ENCODE results near the gene CLEC19A.
"Not testable (repeated sequence)": the region's sequence is repeated elsewhere in the genome, so short reads cannot be mapped to it uniquely, and the experiment has no call there.

CLEC19A gene

DNA sequence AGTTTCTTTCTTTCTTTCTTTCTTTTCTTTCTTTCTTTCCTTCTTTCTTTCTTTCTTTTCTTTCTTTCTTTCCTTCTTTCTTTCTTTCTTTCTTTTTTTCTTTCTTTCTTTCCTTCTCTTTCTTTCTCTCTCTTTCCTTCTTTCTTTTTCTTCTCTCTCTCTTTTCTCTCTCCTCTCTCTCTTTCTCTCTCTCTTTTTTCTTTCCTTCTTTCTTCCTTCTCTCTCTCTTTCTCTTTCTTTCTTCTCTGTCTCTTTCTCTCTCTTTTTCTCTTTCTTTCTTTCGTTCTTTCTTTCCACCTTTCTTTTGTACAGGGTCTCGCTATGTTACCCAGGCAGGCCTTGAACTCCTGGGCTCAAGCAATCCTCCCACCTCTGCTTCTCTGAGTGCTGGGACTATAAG is 35.7 kb downstream of the CLEC19A start:
- DNase-seq (ENCODE audit: low read depth in 3 of 3, low spot score in 1 of 3): not testable (repeated sequence)

DNA sequence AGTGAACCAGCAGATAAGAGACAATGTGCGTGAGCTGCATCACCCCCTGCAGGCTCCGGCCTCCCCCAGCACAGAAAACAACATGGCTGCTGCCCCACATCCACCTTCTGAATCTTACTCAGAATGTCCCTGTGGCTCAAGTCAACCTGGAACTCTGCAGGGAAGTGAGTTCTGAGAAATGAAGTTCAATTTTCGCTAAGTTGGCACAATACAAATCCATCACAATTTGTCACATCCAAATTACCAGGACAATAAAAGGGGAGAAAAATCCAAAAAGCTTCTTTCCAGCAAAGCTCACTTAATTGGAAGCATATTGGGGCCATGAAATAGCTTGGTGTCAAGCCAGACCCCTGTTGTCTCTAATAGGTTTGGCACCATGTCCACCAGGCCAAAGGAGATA is 38.1 kb downstream of the CLEC19A start:
- no peak for DNase-seq (ENCODE audit: low read depth in 3 of 3, low spot score in 1 of 3)

DNA sequence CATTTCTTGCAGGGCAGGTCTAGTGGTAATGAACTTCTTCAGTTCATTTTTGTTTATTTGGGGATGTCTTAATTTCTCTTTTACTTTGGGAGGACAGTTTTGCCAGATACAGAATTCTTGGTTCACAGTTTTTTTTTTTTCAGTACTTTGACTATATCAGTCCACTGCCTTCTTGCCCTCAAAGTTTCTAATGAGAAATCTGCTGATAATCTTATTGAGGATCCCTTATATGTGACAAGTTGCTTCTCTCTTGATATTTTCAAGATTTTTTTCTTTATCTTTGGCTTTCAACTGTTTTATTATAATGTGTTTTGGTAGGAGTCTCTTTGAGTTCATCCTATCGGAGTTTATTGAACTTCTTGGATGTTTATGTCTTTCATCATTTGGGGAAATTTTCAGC is 42.8 kb downstream of the CLEC19A start:
- DNase-seq (ENCODE audit: low read depth in 3 of 3, low spot score in 1 of 3): no peak

DNA sequence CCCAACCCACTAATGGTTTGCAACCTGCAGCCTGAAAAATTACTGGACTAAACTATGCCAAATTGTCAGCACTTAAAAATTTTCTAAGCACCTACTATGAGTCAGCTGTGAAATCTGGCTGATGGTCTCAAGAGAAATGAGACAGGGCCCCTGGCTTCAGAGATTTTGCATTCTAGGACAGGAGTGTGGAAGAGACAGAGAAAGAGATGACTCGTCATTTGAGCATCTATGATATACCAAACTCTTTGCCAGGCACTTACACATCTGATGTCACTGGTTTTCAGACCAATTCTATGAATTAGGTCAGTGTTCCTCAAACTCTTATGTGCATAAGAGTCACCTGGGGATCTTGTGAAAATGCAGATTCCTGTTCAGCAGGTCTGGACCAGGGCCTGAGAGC is 44.4 kb downstream of the CLEC19A start:
- DNase-seq (ENCODE audit: low read depth in 3 of 3, low spot score in 1 of 3): no peak

DNA sequence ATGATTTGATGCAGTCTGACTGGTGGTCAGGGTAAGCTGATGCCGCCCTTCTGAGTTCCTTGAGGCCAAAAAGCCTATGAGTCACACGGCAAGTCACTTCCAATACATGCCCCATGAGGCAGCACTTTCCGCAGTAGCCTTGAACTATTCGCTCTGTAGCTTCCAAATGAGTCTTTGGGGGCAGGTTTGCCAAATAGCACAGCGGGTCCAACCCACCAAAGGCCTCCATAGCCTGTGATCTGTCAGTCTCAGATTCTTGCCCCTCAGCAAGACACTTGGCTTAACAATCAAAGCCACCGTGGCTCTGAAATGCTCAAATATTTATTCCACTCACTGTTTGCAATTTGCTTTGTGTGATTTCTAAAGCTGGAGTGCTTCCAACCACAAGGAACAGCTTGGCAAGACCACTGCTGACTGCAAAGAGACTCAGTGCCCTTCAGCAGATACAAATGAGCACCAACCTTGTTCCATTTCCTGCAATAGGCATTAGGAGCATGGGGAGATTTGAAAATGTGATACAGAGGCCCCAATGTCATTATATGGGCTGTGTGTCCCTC is 45.4 kb downstream of the CLEC19A start:
- DNase-seq (ENCODE audit: low read depth in 3 of 3, low spot score in 1 of 3): no peak

DNA sequence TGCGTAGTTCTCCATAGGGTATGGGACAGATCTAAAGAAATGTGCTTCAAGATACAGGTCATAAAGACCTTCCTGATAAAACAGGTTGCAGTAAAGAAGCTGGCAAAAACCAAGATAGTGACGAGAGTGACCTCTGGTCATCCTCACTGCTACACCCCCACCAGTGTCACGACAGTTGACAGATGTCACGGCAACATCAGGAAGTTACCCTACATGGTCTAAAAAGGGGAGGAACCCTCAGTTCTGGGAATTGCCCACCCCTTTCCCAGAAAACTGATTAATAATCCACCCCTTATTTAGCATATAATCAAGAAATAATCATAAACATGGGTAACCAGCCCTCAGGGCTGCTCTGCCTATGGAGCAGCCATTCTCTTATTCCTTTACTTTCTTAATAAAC is 46.3 kb downstream of the CLEC19A start:
- no peak for DNase-seq (ENCODE audit: low read depth in 3 of 3, low spot score in 1 of 3)

DNA sequence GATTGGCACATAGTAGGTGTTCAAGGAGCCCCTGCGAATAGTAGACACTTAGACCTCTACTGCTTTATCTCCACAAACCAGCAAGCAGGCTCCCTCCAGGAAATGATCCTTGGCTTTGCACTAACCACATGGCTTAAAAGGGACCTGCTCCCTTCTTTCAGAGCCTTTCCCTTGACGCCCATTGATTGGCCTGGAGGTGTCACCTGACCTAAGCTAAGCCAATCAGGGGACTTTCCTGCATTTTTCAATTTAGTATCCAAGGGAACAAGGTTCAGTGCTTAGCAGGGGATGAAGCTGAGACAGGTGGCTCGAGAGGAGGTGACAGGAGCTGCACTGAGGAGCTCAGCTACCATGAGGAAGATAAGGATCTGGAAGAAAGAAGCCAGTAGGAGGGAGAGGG is 52.8 kb downstream of the CLEC19A start:
- DNase-seq (ENCODE audit: low read depth in 3 of 3, low spot score in 1 of 3): no peak

DNA sequence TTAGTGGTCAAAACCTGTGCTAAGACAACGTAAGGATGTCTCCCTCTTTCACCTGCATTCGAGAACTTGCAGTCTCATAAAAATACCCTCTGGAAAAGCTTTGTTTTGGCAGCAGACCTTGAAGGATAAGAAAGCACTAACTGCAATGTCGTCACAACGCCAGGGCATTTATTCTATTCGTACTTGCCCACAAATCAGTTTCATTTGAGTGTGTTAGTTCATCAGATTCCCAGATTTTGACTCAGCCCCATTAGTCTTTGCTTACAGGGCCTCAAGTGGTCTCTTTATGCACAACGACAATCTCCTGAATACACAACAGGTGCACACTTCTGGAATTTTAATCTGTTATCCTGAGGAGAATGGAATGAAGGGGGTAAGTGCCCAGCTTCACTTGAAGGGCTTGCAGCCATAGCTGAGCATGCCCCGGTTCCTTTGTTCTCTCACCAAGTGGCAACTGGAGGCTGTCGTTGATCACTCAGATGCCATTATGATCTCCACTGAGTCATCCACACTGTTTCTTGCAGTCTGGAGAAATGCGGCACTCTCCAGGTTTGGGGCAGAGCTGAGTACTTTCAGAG is 58.8 kb downstream of the CLEC19A start:
- DNase-seq (ENCODE audit: low read depth in 3 of 3, low spot score in 1 of 3): no peak

DNA sequence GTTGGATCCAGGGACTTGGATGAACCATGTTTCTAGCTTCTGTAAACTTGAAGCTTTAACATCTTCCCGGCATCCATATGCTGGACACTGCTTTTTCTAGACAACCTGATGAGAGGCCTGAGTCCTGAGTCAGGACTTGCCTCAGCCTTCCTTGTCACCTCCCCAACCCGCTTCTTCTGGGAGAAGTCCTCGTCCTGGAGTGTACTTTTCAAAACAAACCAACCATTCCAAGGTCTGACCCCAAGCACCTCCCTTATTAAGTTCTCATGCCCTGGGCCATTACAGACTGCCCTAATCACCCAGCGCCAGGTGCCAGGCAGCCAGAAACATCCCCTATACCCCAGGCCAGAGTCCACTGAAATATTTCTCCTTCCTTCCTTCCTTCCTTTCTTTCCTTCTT is 59.4 kb downstream of the CLEC19A start:
- no peak for DNase-seq (ENCODE audit: low read depth in 3 of 3, low spot score in 1 of 3)

DNA sequence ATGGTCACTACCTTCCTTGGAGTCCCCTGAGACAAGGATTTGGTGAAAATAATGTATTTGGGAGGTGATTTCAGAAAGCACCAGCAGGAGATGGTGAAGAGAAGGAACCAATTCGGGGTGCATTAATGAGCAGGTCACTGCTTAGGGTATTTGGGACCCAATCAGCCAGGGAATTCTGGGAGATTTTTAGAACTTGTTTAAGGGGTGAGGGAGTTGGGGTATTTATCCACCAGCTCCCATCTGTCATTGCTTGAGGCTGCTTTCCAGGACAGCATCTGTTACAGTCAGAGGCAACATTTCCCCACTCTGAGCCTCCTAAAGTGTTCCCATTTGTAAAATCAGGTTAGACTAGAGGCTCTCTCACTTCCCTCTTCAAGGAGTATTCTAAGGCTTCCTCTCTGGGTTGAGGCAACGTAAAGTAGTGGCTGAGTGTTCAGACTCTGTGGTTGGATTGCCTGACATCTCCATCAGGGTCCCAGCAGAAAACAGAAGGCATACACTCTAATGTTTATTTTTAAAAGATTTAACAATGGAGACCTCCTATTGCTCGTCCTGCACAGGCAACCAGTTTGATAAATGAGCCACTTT is 60.9 kb downstream of the CLEC19A start:
- DNase-seq (ENCODE audit: low read depth in 3 of 3, low spot score in 1 of 3): no peak

DNA sequence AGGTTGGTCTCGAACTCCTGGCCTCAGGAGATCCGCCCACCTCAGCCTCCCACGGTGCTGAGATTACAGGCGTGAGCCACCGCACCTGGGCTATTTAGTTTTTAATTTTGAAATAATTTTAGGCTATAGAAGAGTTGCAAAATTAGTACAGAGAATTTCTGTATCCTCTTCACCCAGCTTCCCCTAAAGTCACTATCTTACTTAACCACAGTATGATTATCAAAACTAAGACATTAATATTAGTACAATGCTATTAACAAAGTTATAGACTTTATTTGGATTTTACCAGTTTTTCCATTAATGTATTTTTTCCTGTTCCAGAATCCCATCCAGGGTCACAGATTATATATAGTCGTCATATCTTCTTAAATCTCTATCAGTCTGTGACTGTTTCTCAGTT is 62.6 kb downstream of the CLEC19A start:
- DNase-seq (ENCODE audit: low read depth in 3 of 3, low spot score in 1 of 3): no peak

DNA sequence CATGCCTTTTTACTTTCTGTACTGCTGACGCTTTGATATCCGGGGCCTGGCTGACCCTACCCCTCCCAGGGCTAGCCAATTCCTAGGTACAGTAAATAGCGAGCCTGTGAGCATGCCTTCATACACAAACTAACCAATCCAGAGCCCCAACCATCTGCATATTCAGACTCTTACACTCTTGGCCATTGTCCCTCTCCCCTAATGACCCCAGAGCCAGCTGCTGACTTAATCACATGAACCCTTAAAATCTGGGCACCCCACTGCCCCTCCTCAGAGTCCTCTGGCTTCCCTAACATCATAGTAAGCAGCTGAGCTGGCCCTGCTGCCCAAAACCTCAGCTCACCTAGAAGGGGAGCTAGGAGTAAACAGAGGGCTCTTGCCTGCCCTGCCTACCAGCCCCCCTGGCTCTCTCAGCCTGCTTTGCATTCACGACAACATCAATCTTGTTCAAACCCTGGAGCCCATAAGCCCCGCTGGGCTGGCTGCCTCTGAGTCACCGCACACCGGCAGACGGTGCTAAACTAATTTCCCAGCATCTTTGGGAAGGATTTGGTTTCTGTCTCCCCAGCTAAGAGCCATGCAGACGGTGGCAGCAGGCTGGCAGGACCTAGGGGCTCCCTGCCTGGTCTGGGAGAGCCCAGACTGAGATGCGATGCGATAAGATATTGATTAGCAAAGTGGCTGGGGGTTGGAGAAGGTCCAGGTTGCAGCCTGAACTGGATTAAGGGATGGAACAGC is 63.2 kb downstream of the CLEC19A start:
- DNase-seq (ENCODE audit: low read depth in 3 of 3, low spot score in 1 of 3): no peak

DNA sequence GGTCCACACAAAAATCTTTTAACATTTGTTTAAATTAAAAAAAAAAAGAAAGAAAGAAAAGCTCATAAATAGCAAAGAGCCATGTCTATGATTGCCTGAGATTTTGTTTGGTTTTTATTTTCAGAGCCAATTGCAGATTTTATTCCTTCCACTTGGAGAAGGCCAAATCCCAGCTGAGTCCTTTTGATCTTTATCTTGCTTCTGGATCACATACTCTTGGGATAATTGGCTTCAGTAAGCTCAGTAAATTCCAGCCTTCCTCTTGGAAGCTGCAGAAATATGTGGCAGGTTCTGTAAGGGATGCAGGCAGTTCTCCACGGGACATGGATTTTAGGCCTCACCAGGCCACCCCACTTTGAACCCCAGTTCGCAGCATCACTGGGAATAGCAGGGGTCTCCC is 68.8 kb downstream of the CLEC19A start:
- DNase-seq (ENCODE audit: low read depth in 3 of 3, low spot score in 1 of 3): no peak

DNA sequence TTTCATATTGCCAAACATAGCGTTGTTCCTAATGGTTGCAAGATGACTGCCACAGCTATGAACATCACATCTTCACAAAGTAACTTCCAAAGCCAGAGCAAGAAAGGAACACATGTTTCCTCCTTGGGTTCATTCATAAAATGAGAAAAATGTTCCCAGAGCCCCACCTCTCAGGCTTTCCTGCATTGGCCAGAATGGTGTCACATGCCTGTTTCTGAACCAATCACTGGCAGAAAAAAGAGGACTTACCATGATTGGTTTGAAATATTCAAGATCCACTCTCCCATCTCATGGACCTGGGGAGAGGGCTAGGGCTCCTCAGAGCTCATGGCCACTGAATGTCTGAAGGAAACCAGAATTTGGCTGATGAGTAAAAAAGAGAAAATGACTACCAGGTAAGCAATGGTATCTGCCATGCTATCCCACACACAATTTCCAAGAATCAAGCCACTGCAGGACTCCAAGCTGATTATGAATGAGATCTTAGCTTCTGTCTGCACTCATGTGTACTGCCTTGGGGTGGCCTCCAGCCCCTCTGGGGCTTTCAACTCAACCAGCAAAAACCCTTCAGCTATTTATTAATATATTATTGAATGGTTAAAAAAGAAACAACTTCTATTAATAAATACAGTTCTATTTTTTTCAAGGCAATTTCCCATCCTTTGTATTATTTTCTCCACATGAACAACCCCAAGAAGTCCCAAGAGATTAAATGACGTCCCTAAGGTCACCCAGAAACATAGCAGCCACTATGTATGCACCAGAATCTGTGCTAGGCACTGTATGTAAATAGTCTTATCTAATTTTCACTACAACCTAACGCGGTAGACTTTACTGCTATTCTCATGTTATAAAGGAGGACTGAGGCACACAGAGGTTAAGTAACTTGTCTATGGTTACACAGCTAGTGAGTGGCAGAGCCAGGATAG is 70.8 kb downstream of the CLEC19A start:
- DNase-seq (ENCODE audit: low read depth in 3 of 3, low spot score in 1 of 3): no peak

DNA sequence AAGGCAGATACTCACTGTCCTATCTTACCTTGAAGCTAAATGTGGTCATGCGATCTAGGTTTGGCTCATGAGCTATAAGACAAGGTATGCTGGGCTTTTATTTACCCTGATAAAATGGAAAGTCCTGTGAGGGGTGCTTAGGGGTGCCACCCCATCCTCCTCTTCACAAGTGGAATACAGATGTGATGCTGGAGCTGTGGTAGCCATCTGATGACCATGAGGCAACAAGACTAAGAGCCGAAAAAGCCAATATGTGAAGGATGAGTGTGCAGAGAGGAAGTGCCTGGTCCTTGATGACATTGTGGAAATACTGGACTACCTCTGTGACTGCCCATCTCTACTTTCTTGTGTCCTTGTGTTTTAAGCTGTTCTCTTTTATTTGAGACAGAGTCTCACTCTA is 74.0 kb downstream of the CLEC19A start:
- no peak for DNase-seq (ENCODE audit: low read depth in 3 of 3, low spot score in 1 of 3)
